OCI-M2 (cell line): Measurements from ENCODE around the gene DEFB129.
"Not testable (repeated sequence)": the region's sequence is repeated elsewhere in the genome, so short reads cannot be mapped to it uniquely, and the experiment has no call there.

Source experiments
- DNase-seq: peaks from one replicate; lab custom pipeline; 2025; ENCODE audit not compliant: unreplicated experiment; lab: John Stamatoyannopoulos, UW

Gene DEFB129

GRCh38 chr20:252801-253200 lies 25.7 kb downstream of the DEFB129 start:
- no peak for DNase-seq

DNA sequence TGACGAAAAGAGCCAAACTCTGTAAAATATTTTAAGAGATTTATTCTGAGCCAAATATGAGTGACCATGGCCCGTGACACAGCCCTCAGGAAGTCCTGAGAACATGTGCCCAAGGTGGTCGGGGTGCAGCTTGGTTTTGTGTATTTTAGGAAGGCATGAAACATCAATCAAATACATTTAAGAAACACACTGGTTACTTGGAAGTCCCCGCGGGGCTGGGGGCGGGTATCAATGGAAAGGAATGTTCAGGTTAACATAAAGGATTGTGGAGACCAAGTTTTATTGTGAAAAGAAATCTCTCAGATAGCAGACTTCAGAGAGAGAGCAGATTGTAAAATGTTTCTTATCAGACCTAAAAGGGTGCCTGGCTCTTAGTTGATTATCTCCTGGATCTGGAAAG lies 26.4 kb downstream of the DEFB129 start:
- not testable (repeated sequence) for DNase-seq

GRCh38 chr20:257419-257818 lies 30.4 kb downstream of the DEFB129 start, which contains the start of gene DEFB132:
DEFB132 (plus strand) TSS chr20:257724; CDS start chr20:257779, 55 bp downstream.
- no peak for DNase-seq

- no peak for DNase-seq
Measured at GRCh38 chr20:258269-258858, 31.3 kb downstream of the DEFB129 start.

DNA sequence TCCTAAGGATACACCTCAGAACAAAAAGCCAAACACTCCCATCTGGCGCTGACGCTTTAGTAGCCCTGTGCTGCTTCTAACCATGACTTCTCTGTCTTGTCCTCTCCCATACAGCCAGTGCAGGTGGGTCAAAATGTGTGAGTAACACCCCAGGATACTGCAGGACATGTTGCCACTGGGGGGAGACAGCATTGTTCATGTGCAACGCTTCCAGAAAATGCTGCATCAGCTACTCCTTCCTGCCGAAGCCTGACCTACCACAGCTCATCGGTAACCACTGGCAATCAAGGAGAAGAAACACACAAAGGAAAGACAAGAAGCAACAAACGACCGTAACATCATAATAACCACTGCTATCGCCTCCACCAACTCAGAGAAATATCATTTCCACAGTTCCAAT lies 31.9 kb downstream of the DEFB129 start:
- no peak for DNase-seq

DNA sequence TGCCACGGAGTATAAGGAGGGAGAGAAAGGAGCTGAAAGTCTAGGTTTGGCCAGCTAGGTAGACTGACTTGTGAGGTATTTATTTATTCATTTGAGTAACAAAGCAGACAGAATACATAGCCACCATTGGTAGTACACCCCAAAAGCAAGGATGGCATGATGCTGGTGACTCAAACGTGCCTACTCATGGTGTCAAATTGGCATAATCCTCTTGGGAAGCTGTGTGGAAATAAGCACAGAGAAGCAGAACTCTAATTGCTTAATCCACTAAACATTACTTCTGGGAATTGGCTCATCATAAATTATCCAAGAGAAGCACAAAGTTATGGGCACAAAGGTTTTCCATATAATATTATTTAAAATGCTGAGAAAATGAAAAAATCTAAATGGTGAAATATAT lies 32.9 kb downstream of the DEFB129 start:
- no peak for DNase-seq

DNA sequence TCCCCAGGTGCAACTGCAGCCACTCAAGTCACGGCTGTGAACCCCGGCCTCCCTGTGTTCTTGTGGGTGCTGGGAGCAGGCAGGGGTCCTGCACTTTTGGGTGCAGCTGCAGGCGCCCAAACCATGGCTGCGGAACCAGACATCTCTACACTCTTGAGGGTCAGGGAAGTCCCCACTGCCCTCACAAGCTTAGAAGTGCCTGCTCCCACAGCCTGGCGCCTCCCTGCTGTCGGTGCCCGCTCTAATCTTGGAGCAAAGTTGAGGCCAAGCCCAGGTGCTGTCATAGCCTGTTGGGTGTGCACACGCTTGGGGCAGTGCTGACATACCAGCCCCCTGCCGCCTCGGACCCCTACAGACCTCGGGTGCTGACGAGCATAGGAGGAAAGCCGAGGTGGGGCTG lies 36.6 kb downstream of the DEFB129 start:
- DNase-seq = no peak

DNA sequence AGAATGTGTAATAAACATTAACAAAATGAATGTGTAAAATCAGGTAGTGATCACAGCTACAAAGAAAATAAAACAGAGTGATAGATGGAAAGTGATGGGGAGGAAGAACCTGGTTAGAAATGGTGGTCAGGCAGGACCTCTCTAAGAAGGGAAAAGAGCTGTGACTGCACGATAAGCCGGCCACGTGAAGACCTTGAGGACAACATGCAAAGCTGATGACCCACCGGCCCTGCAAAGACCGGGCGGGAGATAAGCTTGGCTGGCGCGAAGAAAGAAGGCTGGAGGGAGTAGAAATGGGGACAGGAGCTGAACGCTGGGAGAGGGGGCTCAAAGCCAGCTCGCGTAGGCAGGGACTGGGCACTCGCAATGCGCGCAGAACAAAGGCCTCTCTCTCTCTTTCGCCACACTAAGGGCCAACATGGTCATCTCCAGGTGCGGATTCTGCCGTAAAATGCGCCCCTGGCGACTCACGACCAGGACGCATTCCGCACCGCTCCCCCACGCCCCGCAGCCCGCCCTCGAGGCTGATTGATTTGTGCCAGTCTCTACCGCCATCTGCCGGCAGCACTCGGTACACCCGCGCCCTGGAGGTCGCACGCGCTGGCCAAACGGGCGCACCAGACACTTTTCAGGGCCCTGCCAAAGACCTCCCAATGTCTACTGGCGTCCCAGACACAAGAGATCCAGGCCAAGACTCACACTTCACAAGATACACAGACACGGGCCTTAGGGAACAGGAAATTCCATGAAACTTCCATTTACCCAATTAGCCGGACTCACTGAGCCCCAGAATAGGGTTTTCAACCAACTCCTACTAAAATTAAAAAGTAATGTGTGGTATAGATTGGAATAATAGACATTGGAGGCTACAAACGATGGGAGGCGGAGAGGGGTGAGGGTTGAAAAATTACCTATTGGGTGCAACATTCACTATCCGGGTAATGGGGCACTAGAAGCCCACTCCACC lies 39.8 kb downstream of the DEFB129 start:
- DNase-seq = peak; percentile 97

DNA sequence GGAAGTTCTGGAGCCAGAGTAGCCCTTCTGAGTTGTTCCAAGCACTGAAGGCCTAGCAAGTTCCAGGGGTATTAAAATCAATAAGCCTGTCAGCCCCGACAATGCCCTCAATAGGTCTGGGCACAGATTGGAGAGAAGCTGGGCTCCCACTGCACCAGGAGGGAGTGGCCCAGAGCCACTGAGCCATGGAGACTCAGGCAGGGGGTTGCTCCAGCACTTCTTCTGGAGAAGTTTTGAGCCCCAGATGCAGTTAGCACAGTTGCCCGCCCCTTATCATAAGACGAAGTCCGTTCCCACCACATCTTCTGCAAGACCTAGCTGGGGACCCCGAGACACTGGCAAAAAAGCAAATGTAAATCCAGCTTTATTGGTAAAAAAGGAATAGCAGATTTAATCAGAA lies 43.5 kb downstream of the DEFB129 start:
- no peak for DNase-seq

- DNase-seq = no peak
Measured at GRCh38 chr20:271069-271468, 44.0 kb downstream of the DEFB129 start.

DNA sequence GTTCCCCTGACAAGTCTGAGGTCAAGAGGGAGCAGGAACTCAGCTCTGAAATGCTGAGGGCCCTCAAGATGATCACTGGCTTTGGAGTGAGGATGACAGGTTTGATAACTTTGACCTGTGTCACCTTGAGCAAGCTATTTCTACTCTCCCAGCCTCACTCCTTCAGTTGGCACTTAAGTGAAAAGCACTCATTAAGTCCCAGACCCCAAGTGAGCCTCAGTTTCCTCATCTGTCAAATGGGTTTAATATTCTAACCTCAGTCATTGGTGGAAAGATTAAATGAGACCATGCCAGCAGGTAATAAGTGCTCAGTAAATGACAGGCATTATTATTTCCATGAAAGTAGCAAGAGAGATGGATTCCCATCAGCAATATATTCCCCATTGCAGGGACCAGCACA lies 44.5 kb downstream of the DEFB129 start:
- no peak for DNase-seq

DNA sequence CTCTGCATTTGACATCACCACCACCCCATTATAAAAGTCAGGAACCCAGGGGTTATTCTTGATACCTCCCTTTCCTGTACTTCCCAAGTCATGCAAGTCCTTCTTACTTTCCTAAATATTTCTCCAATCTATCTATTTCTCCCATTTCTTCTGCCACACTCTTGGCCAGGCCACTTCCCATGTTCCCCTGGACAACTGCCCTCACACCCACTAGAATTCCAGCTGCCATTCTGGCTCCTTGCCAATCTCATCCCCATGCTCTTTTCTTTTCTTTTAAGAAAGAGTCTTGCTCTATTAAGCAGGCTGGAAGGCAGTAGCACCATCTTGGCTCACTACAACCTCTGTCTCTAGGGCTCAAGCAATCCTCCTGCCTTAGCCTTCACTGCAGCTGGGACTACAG lies 45.7 kb downstream of the DEFB129 start:
- DNase-seq = no peak

DNA sequence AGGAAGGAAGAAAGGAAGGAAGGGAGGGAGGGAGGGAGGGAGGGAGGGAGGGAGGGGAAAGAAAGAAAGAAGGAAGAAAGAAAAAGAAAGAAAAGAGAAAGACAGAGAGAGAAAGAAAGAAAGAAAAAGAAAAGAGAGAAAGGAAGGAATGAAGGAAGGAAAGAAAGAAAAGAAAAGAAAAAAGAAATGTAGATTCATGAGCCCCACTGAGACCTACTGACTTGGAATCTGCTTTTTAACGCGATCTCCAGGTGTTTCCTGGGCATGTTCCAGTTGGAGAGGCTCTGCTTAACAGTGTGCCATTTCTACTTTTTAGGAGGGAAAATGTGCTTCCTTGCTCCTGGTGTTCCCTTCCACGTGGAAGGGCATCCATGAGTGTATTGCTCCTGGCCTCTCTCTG lies 46.8 kb downstream of the DEFB129 start:
- DNase-seq = no peak

DNA sequence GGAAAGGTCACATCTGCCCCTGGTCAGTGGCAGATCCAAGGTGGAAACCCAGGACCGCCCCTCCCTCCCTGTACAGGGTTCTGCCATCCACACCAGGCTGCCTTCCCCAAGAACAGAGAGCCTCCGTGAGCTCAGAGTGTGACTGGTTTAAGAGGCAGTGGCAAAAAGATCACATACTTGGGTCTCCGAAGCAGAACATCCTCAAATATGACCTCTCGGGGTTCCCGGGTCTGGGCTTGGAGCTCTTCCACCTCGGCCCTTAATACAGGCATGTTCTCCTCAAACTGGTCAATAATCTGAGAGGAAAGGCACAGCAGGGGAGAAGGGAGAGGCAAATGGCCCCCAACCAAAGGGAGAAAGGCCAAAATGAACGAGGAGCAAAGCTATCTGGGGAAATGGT lies 48.7 kb downstream of the DEFB129 start:
- DNase-seq = no peak

GRCh38 chr20:276620-277495 lies 49.8 kb downstream of the DEFB129 start:
- DNase-seq = no peak

DNA sequence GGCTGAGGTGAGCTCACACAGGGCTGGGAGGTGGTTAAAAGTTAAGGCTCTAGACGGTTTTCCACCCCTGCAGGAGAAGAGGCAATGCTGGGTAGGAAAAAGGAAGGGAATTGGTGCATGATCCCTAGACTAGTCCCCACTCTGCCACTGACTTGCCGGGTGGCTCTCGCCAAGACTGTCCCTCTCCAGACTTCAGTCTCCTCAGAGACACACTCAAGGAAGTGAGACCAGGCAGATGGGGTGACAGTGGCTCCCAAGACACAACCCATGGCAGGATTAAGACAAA lies 50.4 kb downstream of the DEFB129 start:
- no peak for DNase-seq

GRCh38 chr20:278181-278580 lies 51.1 kb downstream of the DEFB129 start:
- no peak for DNase-seq

- DNase-seq = no peak
Measured at GRCh38 chr20:278607-279571, 51.8 kb downstream of the DEFB129 start.
